Activated CD8-positive, alpha-beta T cell treated with anti-CD3 and anti-CD28 coated beads for 36 hours (primary cell): Measurements from ENCODE around the gene ACVRL1. TPM values are rescaled to one million over a fixed set of nuclear protein-coding genes. Genes with fewer than 3 reads are reported as not detected.

Experiments
- ATAC-seq: fragments of 200-7000 bp; cut with Tn5 transposase; one replicate; pipeline ENCODE4 v1.10.0; 2021; ENCODE audit warnings: mild to moderate bottlenecking, moderate library complexity
- CTCF ChIA-PET: fragments of 350-600 bp; sonication (Branson Sonifier 250); formaldehyde crosslinking; loops from one replicate; lab custom pipeline; 2021; ENCODE audit warnings: antibody characterized with exemption; lab: Charles Lee
- POLR2A ChIA-PET: fragments of 350-600 bp; sonication (Branson Sonifier 250); formaldehyde crosslinking; loops from one replicate; lab custom pipeline; 2021; ENCODE audit warnings: antibody characterized with exemption; lab: Charles Lee
- DNase-seq: peaks from one replicate; pipeline ENCODE4 v3.0.0-alpha.2; 2020
- H3K27ac Mint-ChIP-seq: one replicate; pipeline ENCODE4 v1.8.0; 2021; ENCODE audit warnings: mild to moderate bottlenecking, mixed read lengths
- H3K27me3 Mint-ChIP-seq: one replicate; pipeline ENCODE4 v1.8.0; 2021; ENCODE audit warnings: mixed read lengths
- H3K36me3 Mint-ChIP-seq: one replicate; pipeline ENCODE4 v1.8.0; 2021; ENCODE audit warnings: low read depth, mixed read lengths
- H3K4me1 Mint-ChIP-seq: one replicate; pipeline ENCODE4 v1.8.0; 2021; ENCODE audit warnings: low read depth, mixed read lengths
- H3K4me3 Mint-ChIP-seq: one replicate; pipeline ENCODE4 v1.8.0; 2021; ENCODE audit warnings: mild to moderate bottlenecking, moderate library complexity, mixed read lengths
- H3K9me3 Mint-ChIP-seq: one replicate; pipeline ENCODE4 v1.8.0; 2021; ENCODE audit warnings: mixed read lengths
- intact Hi-C: fragments of 100-400 bp; cut with micrococcal nuclease; formaldehyde crosslinking; loops from one replicate; pipeline ENCODE4 v1.10.0; 2022
- total RNA-seq, 2 experiments: library from RNA; stranded (reverse); gene quantifications; one replicate each; pipeline ENCODE4 v1.2.3, GENCODE V29; 2021
- TF ChIP-seq, protein P1 (sequence below): fragments of 200-600 bp; IDR thresholded peaks from one replicate; pipeline ENCODE4 v1.8.0; 2022; ENCODE audit warnings: antibody characterized with exemption, mild to moderate bottlenecking

The ACVRL1 gene
- total RNA-seq, 2 experiments from 2014 or later: not detected

DNA sequence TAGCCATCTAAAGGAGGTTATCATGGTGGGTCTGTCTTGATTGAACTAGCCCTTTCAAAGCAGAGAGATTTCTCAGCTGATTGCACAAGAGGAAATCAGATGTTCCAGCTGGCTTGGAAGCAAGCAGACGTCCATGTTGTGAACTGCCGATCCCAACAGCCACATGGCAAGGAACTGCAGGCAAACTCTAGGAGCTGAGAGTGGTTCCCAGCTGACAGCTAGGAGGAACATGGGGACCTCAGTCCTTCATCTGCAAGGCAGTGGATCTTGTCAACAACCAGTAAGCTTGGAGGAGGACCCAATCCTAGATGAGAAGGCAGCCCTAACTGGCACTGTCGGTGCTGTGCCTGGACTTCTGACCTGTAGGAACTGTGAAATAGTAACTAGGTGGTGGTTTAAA, 51.9 kb downstream of the ACVRL1 start:
- H3K27ac Mint-ChIP-seq: no peak overlapping the region
- intact Hi-C loops: no loop called here
- DNase-seq: no peak
- no peaks in the 10 kb centered on the region for H3K9me3 Mint-ChIP-seq
- POLR2A ChIA-PET: no interaction called here
- ATAC-seq: no peak
- no peak overlapping the region for H3K4me3 Mint-ChIP-seq
- CTCF ChIA-PET: interaction anchor here (1.0 to 5.7 kb wide), 4 partner anchors 9 to 22 kb away, joined by 3 to 29 read pairs (median 4); no protein-coding TSS in a partner anchor
- no peaks in the 10 kb centered on the region for H3K27me3 Mint-ChIP-seq
- peaks cover 7% of the 10 kb centered on the region for H3K36me3 Mint-ChIP-seq
- TF ChIP-seq, protein P1, sequence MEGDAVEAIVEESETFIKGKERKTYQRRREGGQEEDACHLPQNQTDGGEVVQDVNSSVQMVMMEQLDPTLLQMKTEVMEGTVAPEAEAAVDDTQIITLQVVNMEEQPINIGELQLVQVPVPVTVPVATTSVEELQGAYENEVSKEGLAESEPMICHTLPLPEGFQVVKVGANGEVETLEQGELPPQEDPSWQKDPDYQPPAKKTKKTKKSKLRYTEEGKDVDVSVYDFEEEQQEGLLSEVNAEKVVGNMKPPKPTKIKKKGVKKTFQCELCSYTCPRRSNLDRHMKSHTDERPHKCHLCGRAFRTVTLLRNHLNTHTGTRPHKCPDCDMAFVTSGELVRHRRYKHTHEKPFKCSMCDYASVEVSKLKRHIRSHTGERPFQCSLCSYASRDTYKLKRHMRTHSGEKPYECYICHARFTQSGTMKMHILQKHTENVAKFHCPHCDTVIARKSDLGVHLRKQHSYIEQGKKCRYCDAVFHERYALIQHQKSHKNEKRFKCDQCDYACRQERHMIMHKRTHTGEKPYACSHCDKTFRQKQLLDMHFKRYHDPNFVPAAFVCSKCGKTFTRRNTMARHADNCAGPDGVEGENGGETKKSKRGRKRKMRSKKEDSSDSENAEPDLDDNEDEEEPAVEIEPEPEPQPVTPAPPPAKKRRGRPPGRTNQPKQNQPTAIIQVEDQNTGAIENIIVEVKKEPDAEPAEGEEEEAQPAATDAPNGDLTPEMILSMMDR: no peak
- H3K4me1 Mint-ChIP-seq: peaks cover 42% of the 10 kb centered on the region

DNA sequence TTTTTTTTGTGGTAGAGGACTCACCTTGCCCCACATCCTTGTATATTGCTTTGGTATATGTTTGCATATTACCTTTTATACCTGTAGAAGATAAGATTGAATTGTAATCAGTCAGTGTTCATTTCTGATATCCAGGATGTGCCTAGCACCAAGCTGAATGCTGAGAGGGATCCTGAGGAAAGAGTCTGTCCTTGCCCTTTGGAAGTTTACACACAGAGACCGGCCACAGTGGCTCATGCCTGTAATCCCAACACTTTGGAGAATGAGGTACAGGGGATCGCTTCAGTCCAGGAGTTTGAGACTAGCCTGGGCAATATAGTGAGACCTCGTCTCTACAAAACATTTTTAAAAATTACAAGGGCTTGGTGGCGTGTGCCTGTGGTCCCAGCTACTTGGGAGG, 52.6 kb downstream of the ACVRL1 start:
- ATAC-seq (no peak), DNase-seq (no peak)
- TF ChIP-seq, protein P1: no peak
- ChIA-PET POLR2A (no interaction called here), CTCF (interaction anchor here (1.0 to 1.4 kb wide), 2 partner anchors 15 to 21 kb away, joined by 4 to 5 read pairs; no protein-coding TSS in a partner anchor)
- Mint-ChIP-seq H3K4me3 (no peak overlapping the region), H3K36me3 (peaks cover 7% of the 10 kb centered on the region), H3K27ac (no peak overlapping the region), H3K27me3 (no peaks in the 10 kb centered on the region), H3K4me1 (peaks cover 35% of the 10 kb centered on the region), H3K9me3 (no peaks in the 10 kb centered on the region)
- intact Hi-C loops: no loop called here

DNA sequence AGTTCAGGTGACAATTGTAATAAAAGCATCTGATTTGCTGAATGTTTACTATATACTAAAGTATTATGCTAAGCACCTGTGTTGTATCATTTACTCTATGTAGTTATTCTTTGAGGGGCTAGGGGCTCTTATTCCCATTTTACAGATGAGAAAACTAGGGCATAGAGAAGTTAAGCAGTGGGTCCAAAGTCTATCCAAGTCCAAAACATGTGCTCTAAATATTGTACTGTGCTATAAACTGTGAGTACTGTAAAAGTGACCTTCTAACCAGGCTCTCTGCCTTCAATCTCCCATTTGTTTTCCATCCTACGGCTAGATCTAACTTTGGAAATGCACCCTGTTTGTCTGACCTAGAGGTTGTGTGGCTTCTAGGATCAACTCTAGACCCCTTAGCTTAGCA, 53.2 kb downstream of the ACVRL1 start:
- CTCF ChIA-PET: interaction anchor here (1.0 to 2.6 kb wide), 2 partner anchors 10 to 20 kb away, joined by 4 to 23 read pairs; no protein-coding TSS in a partner anchor
- POLR2A ChIA-PET: no interaction called here
- H3K9me3 Mint-ChIP-seq: no peaks in the 10 kb centered on the region
- DNase-seq (no peak), ATAC-seq (no peak)
- H3K4me1 Mint-ChIP-seq: peaks cover 30% of the 10 kb centered on the region
- H3K36me3 Mint-ChIP-seq: peaks cover 7% of the 10 kb centered on the region
- no peak overlapping the region for H3K4me3 Mint-ChIP-seq
- H3K27me3 Mint-ChIP-seq: no peaks in the 10 kb centered on the region
- intact Hi-C loops: no loop called here
- TF ChIP-seq, protein P1: no peak
- no peak overlapping the region for H3K27ac Mint-ChIP-seq

DNA sequence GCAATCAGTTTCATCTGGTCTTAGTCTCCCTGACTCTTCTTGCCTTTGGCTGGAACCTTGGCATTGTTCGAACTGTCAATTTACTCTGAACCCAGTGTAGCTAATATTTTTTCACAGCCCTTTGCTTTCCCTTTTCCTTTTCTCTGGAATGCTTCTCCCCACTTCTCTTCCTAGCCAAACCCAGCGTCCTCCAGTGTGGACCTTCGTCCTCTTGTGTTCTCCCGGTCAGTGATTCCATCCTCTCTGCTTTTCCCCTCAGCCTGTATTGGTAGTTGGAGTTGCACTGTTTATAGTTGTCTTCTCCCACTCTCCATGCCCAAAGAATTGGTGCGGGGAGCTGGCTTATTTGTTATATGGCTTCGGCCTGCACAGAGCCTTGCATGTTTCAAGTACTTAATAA, 53.6 kb downstream of the ACVRL1 start:
- Mint-ChIP-seq H3K27me3 (no peaks in the 10 kb centered on the region), H3K27ac (no peak overlapping the region), H3K9me3 (no peaks in the 10 kb centered on the region), H3K36me3 (peaks cover 7% of the 10 kb centered on the region), H3K4me1 (peaks cover 26% of the 10 kb centered on the region), H3K4me3 (no peak overlapping the region)
- DNase-seq: no peak
- POLR2A ChIA-PET: no interaction called here
- CTCF ChIA-PET: interaction anchor here (1.0 to 2.6 kb wide), 2 partner anchors 10 to 20 kb away, joined by 4 to 23 read pairs; no protein-coding TSS in a partner anchor
- intact Hi-C loops: no loop called here
- no peak for ATAC-seq
- TF ChIP-seq, protein P1: no peak

DNA sequence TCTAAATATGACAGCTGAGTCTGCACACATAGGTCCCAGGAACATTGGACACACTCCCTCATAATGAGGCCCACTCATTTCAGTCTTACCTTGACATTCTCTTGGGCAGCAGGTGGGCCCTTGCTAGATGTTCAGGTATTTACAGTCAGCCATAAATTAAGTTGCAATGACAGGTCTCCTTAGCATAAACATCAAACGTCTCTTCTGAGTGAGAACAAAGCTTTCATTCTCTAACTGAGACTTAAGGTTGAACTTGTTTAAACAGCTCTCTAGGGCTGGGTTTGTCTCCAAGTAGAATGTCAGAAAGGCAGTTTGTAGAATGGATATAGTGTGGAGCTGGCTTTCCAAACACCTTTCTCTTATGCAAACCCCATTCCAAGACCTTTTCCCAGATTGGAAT, 54.5 kb downstream of the ACVRL1 start:
- Mint-ChIP-seq H3K4me1 (peaks cover 23% of the 10 kb centered on the region), H3K9me3 (no peaks in the 10 kb centered on the region), H3K27me3 (no peaks in the 10 kb centered on the region), H3K36me3 (peaks cover 7% of the 10 kb centered on the region), H3K4me3 (no peak overlapping the region), H3K27ac (no peak overlapping the region)
- ChIA-PET POLR2A (interaction anchor here (1.4 kb wide), 1 partner anchor 10 kb away, joined by 4 read pairs; the partner anchor contains the start of gene ACVR1B), CTCF (interaction anchor here (1.1 to 2.6 kb wide), 4 partner anchors 9 to 160 kb away, joined by 3 to 23 read pairs (median 6); partner anchors contain the start of gene ACVR1B)
- intact Hi-C loops: no loop called here
- ATAC-seq (no peak), DNase-seq (no peak)
- TF ChIP-seq, protein P1: no peak
